Pancreas (tissue), 10 donors: ENCODE data around the gene MRPS18A. TPM values are rescaled to one million over a fixed set of nuclear protein-coding genes. Genes with fewer than 3 reads are reported as not detected.
A peak's percentile ranks its signal among the peaks of the same experiment; 100 is the strongest.

ENCODE experiments used
- ATAC-seq, 4 donors: fragments of 200-7000 bp; cut with Tn5 transposase; one replicate each; pipeline versions ENCODE4 v1.8.0 to v1.9.1; 2020; ENCODE audit warnings: mild to moderate bottlenecking in 4 of 4, moderate library complexity in 4 of 4
- DNase-seq, 6 donors: peaks; one replicate each; pipeline ENCODE4 v3.0.0-alpha.2; 2020
- FAIRE-seq: peaks from 2 replicates; lab custom pipeline; 2012; peaks lifted over from hg19 to GRCh38; lab: Jason Lieb, UNC
- H3K27ac ChIP-seq, 4 donors: fragments of 200-600 bp; sonication (generic); 1 replicate in 3 of 4; 2 replicates in 1 of 4; pipeline versions ENCODE4 v1.5.0 to v1.8.0; 2020
- H3K27me3 ChIP-seq, 4 donors: fragments of 200-600 bp; one replicate each; pipeline ENCODE4 v1.8.0; 2021
- H3K36me3 ChIP-seq, 3 donors: fragments of 200-600 bp; sonication (generic) in 1 of 3; one replicate each; pipeline versions ENCODE4 v1.5.0 to v1.8.0; 2020 to 2021
- H3K4me1 ChIP-seq, 3 donors: fragments of 200-600 bp; one replicate each; pipeline ENCODE4 v1.8.0; 2021
- H3K4me3 ChIP-seq, 4 donors: fragments of 200-600 bp; sonication (generic) in 2 of 4; one replicate each; pipeline versions ENCODE4 v1.5.0 to v1.8.0; 2020 to 2021
- H3K9me3 ChIP-seq, 4 donors: fragments of 200-600 bp; one replicate each; pipeline ENCODE4 v1.8.0; 2021
- WGBS, 2 donors: extraction: QIAGEN DNeasy Blood & Tissue Kit; methylation state at CpG; one replicate each; pipeline ENCODE4 v1.1.7; 2013; 5-methylcytosine and 5-hydroxymethylcytosine counted together
- intact Hi-C, 3 donors: fragments of 100-400 bp; cut with DNase I; formaldehyde crosslinking; loops; one replicate each; pipeline versions ENCODE4 v1.11.1 to v1.14.2; 2022
- polyA plus RNA-seq, 2 donors: library from polyadenylated mRNA; stranded (reverse); fragments of 200-250 nt; gene quantifications; one replicate each; pipeline ENCODE4 v1.2.3, GENCODE V29; 2013
- total RNA-seq, 6 donors: library from RNA; stranded (reverse); fragmentation: NEBNext Ultra II Directional in 4 of 6; extraction: Animal tissue kit (Norgen Biotek cat#: 25700) in 4 of 6; gene quantifications; one replicate each; pipeline versions ENCODE4 v1.2.1 to v1.2.4, GENCODE V29; 2021 to 2023
- TF ChIP-seq, protein P1 (sequence below), 4 donors: fragments of 200-600 bp; sonication (generic) in 3 of 4; IDR thresholded peaks; one replicate each; pipeline versions ENCODE4 v1.5.0 to v1.8.0; 2021; ENCODE audit warnings: antibody characterized with exemption in 4 of 4
- donor health status: healthy with polysubstance abuse.
- donor health status: DM: no; HTN: no; CAD: no; lungs with moderate emphysema.
- donor health status: DM: no; HTN: no; CAD: no.
- donor health status: control.
- donor health status: control.
- donor health status: Bipolar disorder and iron deficiency.
- donor health status: DM: yes; HTN: yes; CAD: no.
- donor health status: DM: no; HTN: no; CAD: no.
- donor health status: DM: no; HTN: no; CAD: no.
- donor health status: DM: yes; HTN: yes; CAD: no.

Gene MRPS18A
- total and polyA plus RNA-seq, 8 donors: 10.9 to 24.6 (median 15.7) TPM

DNA sequence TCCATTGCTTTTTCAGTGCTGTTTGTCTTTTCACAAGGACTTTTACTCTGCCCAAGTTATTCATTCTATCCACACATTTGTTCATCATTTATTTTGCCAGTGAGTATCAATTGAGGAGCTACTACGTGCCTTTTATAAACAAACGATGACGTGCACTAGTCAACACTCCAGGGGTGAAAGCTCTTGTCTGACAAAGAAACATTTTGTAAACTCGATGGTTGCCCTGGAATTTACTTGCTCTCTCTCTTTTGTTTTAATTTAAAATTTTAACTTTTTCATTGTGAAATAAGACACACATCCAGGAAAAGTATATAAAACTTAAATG lies 8.3 kb upstream of the MRPS18A start:
- Histone ChIP-seq H3K36me3 (no peaks in the 10 kb centered on the region), H3K4me3 (no peak overlapping the region), H3K27ac (peak overlapping the region in 2 of 4 donors; percentile 22 to 56), H3K27me3 (no peaks in the 10 kb centered on the region), H3K9me3 (no peaks in the 10 kb centered on the region), H3K4me1 (peaks cover 0 to 16% (median 12%) of the 10 kb centered on the region in 3 donors)
- DNase-seq (no peak), ATAC-seq (no peak), FAIRE-seq (no peak)
- intact Hi-C loops: no loop called here
- 53 to 59% methylated on average over 4 of the region's 4 CpGs for WGBS, 2 donors
- TF ChIP-seq, protein P1, sequence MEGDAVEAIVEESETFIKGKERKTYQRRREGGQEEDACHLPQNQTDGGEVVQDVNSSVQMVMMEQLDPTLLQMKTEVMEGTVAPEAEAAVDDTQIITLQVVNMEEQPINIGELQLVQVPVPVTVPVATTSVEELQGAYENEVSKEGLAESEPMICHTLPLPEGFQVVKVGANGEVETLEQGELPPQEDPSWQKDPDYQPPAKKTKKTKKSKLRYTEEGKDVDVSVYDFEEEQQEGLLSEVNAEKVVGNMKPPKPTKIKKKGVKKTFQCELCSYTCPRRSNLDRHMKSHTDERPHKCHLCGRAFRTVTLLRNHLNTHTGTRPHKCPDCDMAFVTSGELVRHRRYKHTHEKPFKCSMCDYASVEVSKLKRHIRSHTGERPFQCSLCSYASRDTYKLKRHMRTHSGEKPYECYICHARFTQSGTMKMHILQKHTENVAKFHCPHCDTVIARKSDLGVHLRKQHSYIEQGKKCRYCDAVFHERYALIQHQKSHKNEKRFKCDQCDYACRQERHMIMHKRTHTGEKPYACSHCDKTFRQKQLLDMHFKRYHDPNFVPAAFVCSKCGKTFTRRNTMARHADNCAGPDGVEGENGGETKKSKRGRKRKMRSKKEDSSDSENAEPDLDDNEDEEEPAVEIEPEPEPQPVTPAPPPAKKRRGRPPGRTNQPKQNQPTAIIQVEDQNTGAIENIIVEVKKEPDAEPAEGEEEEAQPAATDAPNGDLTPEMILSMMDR (IDR thresholded peaks at IDR 0.05): no peak

DNA sequence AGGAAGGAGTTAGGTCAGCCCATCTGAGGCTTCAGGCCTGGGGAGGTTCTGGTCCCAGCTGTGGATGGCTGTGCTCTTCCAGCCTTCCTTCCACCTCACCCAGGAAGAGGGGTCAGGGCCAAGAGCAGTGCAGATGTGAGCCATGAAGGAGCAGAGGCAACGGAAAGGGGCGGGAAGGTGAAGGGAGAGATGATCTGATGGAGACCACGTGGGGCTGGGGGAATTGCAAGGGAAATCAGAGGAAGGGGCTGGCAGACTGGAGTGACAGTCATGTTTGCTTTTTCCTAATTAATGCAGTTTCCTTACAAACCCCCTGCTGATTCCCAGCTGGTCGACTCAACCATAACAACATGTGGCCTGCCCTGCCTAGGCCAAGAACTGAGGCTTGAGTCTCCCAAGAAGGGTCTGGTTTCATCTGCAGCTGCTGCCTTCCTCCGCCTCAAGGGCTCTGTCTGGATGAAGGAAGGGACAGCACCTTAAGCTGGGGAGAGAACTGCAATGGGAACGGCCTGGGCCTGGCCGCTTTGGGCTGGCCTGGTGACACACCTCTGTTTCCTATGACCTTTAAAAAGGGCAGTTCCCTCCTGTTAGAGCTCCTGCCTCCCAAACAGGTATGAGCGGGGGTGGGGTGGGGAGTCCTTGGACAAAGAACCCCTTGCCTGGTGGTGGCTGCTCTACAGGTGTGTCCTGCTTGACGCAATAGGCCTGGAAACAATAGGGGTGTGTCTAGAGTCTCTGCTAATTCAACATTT lies 7.8 kb upstream of the MRPS18A start:
- H3K27ac ChIP-seq: peak overlapping the region in 2 of 4 donors; percentile 22 to 56
- H3K9me3 ChIP-seq: no peaks in the 10 kb centered on the region
- H3K27me3 ChIP-seq: no peaks in the 10 kb centered on the region
- no peaks in the 10 kb centered on the region for H3K36me3 ChIP-seq
- H3K4me3 ChIP-seq: no peak overlapping the region
- TF ChIP-seq, protein P1 (IDR thresholded peaks at IDR 0.05): no peak
- intact Hi-C loops: no loop called here
- peak in 3 of 4 donors; percentile 48 to 71 (median 61) for ATAC-seq
- DNase-seq: no peak
- 61 to 72% methylated on average over 9 of the region's 9 CpGs for WGBS, 2 donors
- no peak for FAIRE-seq
- H3K4me1 ChIP-seq: peaks cover 0 to 16% (median 12%) of the 10 kb centered on the region in 3 donors

DNA sequence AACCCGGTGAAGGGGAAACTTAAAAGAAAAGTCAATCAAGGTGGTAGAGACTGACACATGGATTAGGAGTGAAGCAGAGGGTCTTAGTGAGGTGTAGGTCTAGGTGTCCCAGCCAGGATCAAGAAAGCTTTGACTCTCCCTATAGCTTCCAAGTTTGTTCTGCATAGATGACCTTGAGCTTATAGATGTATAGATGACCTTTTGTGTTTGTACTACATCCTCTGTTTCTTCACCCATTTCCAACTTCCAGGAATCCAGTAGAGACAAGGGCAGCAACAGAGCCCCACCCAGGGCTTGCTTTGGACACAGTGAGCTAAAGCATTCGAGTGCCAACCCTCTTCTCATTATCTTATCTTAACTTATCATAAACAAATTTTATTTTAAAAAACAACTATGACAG lies 1.8 kb upstream of the MRPS18A start:
- no peak for DNase-seq
- Histone ChIP-seq H3K36me3 (no peaks in the 10 kb centered on the region), H3K4me3 (no peak overlapping the region), H3K27me3 (no peaks in the 10 kb centered on the region), H3K9me3 (no peaks in the 10 kb centered on the region), H3K27ac (no peak overlapping the region), H3K4me1 (peaks cover 8 to 13% (median 10%) of the 10 kb centered on the region in 3 donors)
- TF ChIP-seq, protein P1 (IDR thresholded peaks at IDR 0.05): no peak
- intact Hi-C loops: no loop called here
- FAIRE-seq: no peak
- no peak for ATAC-seq
- WGBS, 2 donors: 41 to 47% methylated on average over 2 of the region's 2 CpGs

DNA sequence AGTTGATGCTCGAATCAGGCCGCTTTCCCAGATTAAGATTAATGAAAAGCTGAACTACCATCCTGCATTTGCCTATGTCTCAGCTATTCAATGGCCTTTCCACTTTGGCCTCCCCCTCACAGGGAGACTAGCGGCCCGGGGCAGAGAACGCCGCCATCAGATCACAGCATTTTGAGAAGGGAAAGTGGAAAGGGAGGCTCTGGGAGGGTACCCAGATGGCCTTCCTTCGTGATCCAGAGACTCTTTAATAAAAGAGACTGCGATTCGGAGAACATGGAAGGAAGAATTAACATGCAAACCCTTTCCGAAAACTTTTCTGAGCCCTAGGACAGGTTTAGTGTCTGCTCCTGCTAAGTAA lies 533 bp downstream of the MRPS18A start:
- no peak for FAIRE-seq
- ATAC-seq: no peak
- peaks cover 8 to 13% (median 10%) of the 10 kb centered on the region in 3 donors for H3K4me1 ChIP-seq
- intact Hi-C loops: no loop called here
- TF ChIP-seq, protein P1 (IDR thresholded peaks at IDR 0.05): no peak
- no peaks in the 10 kb centered on the region for H3K27me3 ChIP-seq
- 2% methylated on average over 10 of the region's 10 CpGs for WGBS, 2 donors
- H3K27ac ChIP-seq: peak overlapping the region in 1 of 4 donors; percentile 63
- no peak for DNase-seq
- H3K4me3 ChIP-seq: peak overlapping the region; percentile 56 to 94 (median 75)
- H3K36me3 ChIP-seq: no peaks in the 10 kb centered on the region
- H3K9me3 ChIP-seq: no peaks in the 10 kb centered on the region
